Measurements from ENCODE around the gene VSIG10. TPM values are rescaled to one million over a fixed set of nuclear protein-coding genes. Genes with fewer than 3 reads are reported as not detected.

VSIG10 gene
- total and polyA plus RNA-seq, 2 of the 13 experiments (the other 11 are each of a cell fraction or from before 2014, with no cell fraction given): 25.6 to 42.5 TPM

- TF ChIP-seq LRRFIP1 (CRISPR knock-in tag; conservative IDR thresholded peaks at IDR 0.05) (no peak), JDP2 (CRISPR knock-in tag; IDR thresholded peaks at IDR 0.05; ENCODE audit: borderline replicate concordance) (no peak), KMT2A (CRISPR knock-in tag; IDR thresholded peaks at IDR 0.05) (peak; percentile 55; the same call in 1 of the 2 replicates), MXD3 (CRISPR knock-in tag; IDR thresholded peaks at IDR 0.05) (peak; percentile 58; the same call in 1 of the 2 replicates), SP1 (IDR thresholded peaks at IDR 0.05) (no peak), SP1 (CRISPR knock-in tag; IDR thresholded peaks at IDR 0.05) (no peak), GTF3A (CRISPR knock-in tag; conservative IDR thresholded peaks at IDR 0.05) (no peak), ZNF75D (CRISPR knock-in tag; IDR thresholded peaks at IDR 0.05; ENCODE audit: borderline replicate concordance) (no peak), TP53 (CRISPR knock-in tag; conservative IDR thresholded peaks at IDR 0.05) (no peak), REL (CRISPR knock-in tag; conservative IDR thresholded peaks at IDR 0.05) (no peak; the same call in 1 of the 2 replicates), FOXA3 (CRISPR knock-in tag; IDR thresholded peaks at IDR 0.05) (no peak), PHF20 (CRISPR knock-in tag; IDR thresholded peaks at IDR 0.05) (no peak), ZNF670 (CRISPR knock-in tag; IDR thresholded peaks at IDR 0.05; ENCODE audit: borderline replicate concordance) (peak; percentile 59; the same call in 1 of the 2 replicates), KDM4B (CRISPR knock-in tag; IDR thresholded peaks at IDR 0.05) (no peak), CEBPB (IDR thresholded peaks at IDR 0.05; ENCODE audit: borderline replicate concordance, low read depth, low read length) (no peak), CCAR2 (optimal IDR thresholded peaks at IDR 0.05; ENCODE audit: low read depth, low read length) (no peak), FOXK2 (IDR thresholded peaks at IDR 0.05) (no peak), ZNF772 (CRISPR knock-in tag; IDR thresholded peaks at IDR 0.05) (no peak), FOSL2 (CRISPR knock-in tag; IDR thresholded peaks at IDR 0.05) (no peak), ARNT2 (CRISPR knock-in tag; IDR thresholded peaks at IDR 0.05; ENCODE audit: low read depth) (no peak; the same call in 1 of the 2 replicates), CREBL2 (CRISPR knock-in tag; IDR thresholded peaks at IDR 0.05; ENCODE audit: borderline replicate concordance) (no peak), ZNF598 (CRISPR knock-in tag; IDR thresholded peaks at IDR 0.05; ENCODE audit: borderline replicate concordance) (no peak), ZNF713 (CRISPR knock-in tag; IDR thresholded peaks at IDR 0.05) (no peak), RAD21 (CRISPR knock-in tag; IDR thresholded peaks at IDR 0.05) (peak; percentile 46; the same call in 1 of the 2 replicates), ZFP82 (CRISPR knock-in tag; IDR thresholded peaks at IDR 0.05; ENCODE audit: borderline replicate concordance) (0 out of 2 replicates have a peak, but pooled peaks have one; percentile 48), MYNN (CRISPR knock-in tag; IDR thresholded peaks at IDR 0.05; ENCODE audit: low read depth) (no peak), ZFYVE20 (CRISPR knock-in tag; IDR thresholded peaks at IDR 0.05; ENCODE audit: borderline replicate concordance, low read depth) (no peak)
Measured at GRCh38 chr12:118103601-118104382, at the start of gene VSIG10 (continued).
